Measurements from ENCODE around the gene ST6GALNAC2. TPM values are rescaled to one million over a fixed set of nuclear protein-coding genes. Genes with fewer than 3 reads are reported as not detected.

Gene ST6GALNAC2
- total and polyA plus RNA-seq, 10 of the 15 experiments (the other 5 are each of a cell fraction or from before 2014, with no cell fraction given) = 0.08 to 0.41 (median 0.23) TPM; not detected in 6

- ChIA-PET RAD21 (ENCODE audit: unreplicated experiment) (interaction anchor here (1.4 kb wide), 1 partner anchor 41 kb away, joined by 3 read pairs; no protein-coding TSS in a partner anchor), CTCF (interaction anchor here (0.7 to 2.0 kb wide), 3 partner anchors 11 to 41 kb away, joined by 3 to 10 read pairs (median 4); no protein-coding TSS in a partner anchor), POLR2A (interaction anchor here (0.6 kb wide), 1 partner anchor 299 kb away, joined by 6 read pairs; no protein-coding TSS in a partner anchor), SMC1A (ENCODE audit: uncharacterized antibody, unreplicated experiment) (interaction anchor here (2.3 kb wide), 1 partner anchor 105 kb away, joined by 6 read pairs; no protein-coding TSS in a partner anchor)
- Histone ChIP-seq H3K9ac (ENCODE audit: control insufficient read depth, insufficient read depth, low read length) (no peak overlapping the region), H3K9me3 (replicated peaks; ENCODE audit: control insufficient read depth, insufficient read depth, low read length) (no peaks in the 10 kb centered on the region), H4K20me1 (ENCODE audit: control insufficient read depth, insufficient read depth) (no peaks in the 10 kb centered on the region), H3K27ac (ENCODE audit: control insufficient read depth, insufficient read depth) (no peak overlapping the region), H3K4me2 (ENCODE audit: control insufficient read depth, insufficient read depth) (no peak overlapping the region), H3K36me3 (ENCODE audit: control insufficient read depth in 2 of 2, insufficient read depth in 2 of 2, low read length in 1 of 2) (no peaks in the 10 kb centered on the region), H3K4me3 (no peak overlapping the region), H2AFZ (ENCODE audit: control insufficient read depth, low read depth, low read length) (no peak overlapping the region), H3K27me3 (replicated peaks in 1 of 2; ENCODE audit: control insufficient read depth in 2 of 2, insufficient read depth in 2 of 2, low read length in 1 of 2) (no peaks in the 10 kb centered on the region), H3K79me2 (ENCODE audit: control insufficient read depth, insufficient read depth, low read length) (no peaks in the 10 kb centered on the region), H3K4me1 (ENCODE audit: control insufficient read depth, insufficient read depth, low read length) (peaks cover 15% of the 10 kb centered on the region)
- intact Hi-C loops (cut with micrococcal nuclease; ENCODE audit: unreplicated experiment) = no loop called here
- in situ Hi-C loops (cut with MboI) = no loop called here
- WGBS (ENCODE audit: insufficient coverage, insufficient replicate concordance, low lambda C conversion rate, missing lambda C conversion rate) = 37% methylated on average over 14 of the region's 15 CpGs
- FAIRE-seq (no peak), DNase-seq (ENCODE audit: low read depth, low spot score) (no peak), ATAC-seq (no peak)
- no TSS peak for BruUV-seq (replicated peaks)
- no peak for TF ChIP-seq NR2C2 (IDR thresholded peaks at IDR 0.05; ENCODE audit: borderline replicate concordance, control insufficient read depth, insufficient read length, low read depth)
- TF ChIP-seq MYC (IDR thresholded peaks at IDR 0.05; ENCODE audit: insufficient read depth, insufficient read length, insufficient replicate concordance, low read length, severe bottlenecking) = no peak
- no peak for TF ChIP-seq NFYB (IDR thresholded peaks at IDR 0.05; ENCODE audit: insufficient read depth, low read depth, low read length)
- TF ChIP-seq RELB (IDR thresholded peaks at IDR 0.05; ENCODE audit: low read depth) = no peak
- no peak for TF ChIP-seq PAX5 (IDR thresholded peaks at IDR 0.05; ENCODE audit: borderline replicate concordance, low read depth, low read length)
- no peak for TF ChIP-seq ZNF274 (IDR thresholded peaks at IDR 0.05; ENCODE audit: insufficient read depth, insufficient read length)
- TF ChIP-seq HCFC1 (IDR thresholded peaks at IDR 0.05; ENCODE audit: low read length) = no peak
- TF ChIP-seq STAT3 (IDR thresholded peaks at IDR 0.05; ENCODE audit: low read depth, low read length) = no peak
- TF ChIP-seq ZBTB11 (CRISPR knock-in tag; IDR thresholded peaks at IDR 0.05) = no peak
- no peak for TF ChIP-seq SUZ12 (IDR thresholded peaks at IDR 0.05; ENCODE audit: unreplicated experiment)
- TF ChIP-seq TCF3 (IDR thresholded peaks at IDR 0.05; ENCODE audit: borderline replicate concordance, insufficient read depth, low read depth, low read length) = no peak
- TF ChIP-seq NBN (IDR thresholded peaks at IDR 0.05) = no peak
- TF ChIP-seq PML (IDR thresholded peaks at IDR 0.05; ENCODE audit: low read length) = no peak
Observed at GRCh38 chr17:76519048-76519966, 66.4 kb downstream of the ST6GALNAC2 start.

All from GM12878 (cell line).